ENCODE measurements around the gene MYO1D. TPM values are rescaled to one million over a fixed set of nuclear protein-coding genes. Genes with fewer than 3 reads are reported as not detected.
"Not testable (repeated sequence)": the region's sequence is repeated elsewhere in the genome, so short reads cannot be mapped to it uniquely, and the experiment has no call there.

The MYO1D gene
- total RNA-seq, 8 experiments from 2014 or later, result 1.6 to 9.8 (median 5.6) TPM

DNA sequence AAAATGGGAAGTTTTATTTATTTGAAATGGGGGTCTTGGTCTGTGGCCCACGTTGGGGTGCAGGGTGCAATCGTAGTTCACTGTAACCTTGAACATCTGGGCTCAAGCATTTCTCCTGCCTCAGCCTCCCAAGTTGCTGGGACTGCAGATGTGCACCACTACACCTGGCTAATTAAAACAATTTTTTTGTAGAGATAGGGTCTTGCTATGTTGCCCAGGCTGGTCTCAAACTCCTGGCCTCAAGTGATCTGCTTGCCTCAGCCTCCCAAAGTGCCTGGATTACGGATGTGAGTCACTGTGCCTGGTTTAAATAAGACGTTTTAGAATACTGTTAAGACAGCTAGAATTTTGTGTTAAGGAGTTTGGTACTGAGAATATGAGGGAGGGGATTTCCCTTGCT is 416.9 kb downstream of the MYO1D start:
- ATAC-seq (replicated peaks in 6 of 8), result no peak
- H3K27ac ChIP-seq, result no peak overlapping the region
- H3K4me3 ChIP-seq, result no peak overlapping the region
- H3K4me1 ChIP-seq (replicated peaks in 1 of 2), result no peaks in the 10 kb centered on the region
- in situ Hi-C loops (cut with MboI; ENCODE audit: low pct_unique_long_range_greater_than_20kb in 2 of 9, low sequenced_read_pairs in 9 of 9, unreplicated experiment in 9 of 9), result loop anchor here in 4 of 9 experiments (25.0 kb wide), 2 partner anchors 102 to 302 kb away; no protein-coding TSS in a partner anchor
- 80 to 100% (median 90%) methylated on average over 1 to 4 of the region's 4 CpGs; no CpG with 5 or more reads in 3 of the 10 experiments for WGBS, 10 experiments

DNA sequence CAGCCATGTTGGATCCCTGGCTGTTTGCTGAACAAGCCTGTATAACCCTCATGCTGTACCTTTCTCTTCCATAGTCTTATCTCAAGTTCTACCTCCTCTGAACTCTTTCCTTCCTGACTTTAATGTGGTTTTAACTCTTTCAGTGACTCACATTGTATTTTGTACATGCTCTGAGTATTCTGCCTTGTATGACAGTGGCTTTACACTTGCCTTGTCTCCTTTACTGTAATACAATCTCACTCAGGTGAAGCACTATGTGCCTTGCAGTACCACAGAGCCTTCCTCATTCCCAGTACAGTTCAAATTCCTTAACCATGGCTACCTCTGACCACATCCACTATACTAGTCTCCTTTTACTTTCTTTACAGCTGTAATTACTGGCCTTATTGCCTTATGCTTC is 418.6 kb downstream of the MYO1D start:
- Histone ChIP-seq H3K4me1 (replicated peaks in 1 of 2) (no peaks in the 10 kb centered on the region), H3K4me3 (no peak overlapping the region), H3K27ac (no peak overlapping the region)
- in situ Hi-C loops (cut with MboI; ENCODE audit: low pct_unique_long_range_greater_than_20kb in 2 of 9, low sequenced_read_pairs in 9 of 9, unreplicated experiment in 9 of 9), result loop anchor here in 5 of 9 experiments (10.0 to 25.0 kb wide), 3 partner anchors 104 to 306 kb away; no protein-coding TSS in a partner anchor
- ATAC-seq (replicated peaks in 6 of 8), result no peak

DNA sequence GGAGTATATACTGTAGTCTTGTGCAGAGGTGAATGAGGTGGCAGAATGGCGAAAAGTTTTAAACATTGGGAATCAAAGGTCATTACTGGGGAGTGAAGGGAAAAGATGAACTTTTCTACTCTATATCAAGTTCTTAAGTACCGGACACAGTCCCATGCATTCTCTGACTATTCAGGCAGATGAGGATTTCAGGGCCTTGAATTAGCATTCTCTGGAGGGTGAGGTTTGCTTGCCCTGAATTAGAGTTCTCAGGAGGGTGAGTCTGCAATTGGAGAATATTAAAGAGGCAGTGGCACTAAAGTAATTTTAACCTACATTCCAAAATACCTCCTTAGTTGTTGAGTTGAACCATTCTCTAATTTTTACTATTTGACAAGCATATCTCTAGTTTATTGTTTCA is 423.6 kb downstream of the MYO1D start:
- WGBS, 10 experiments, result 80 to 100% (median 100%) methylated on average over 1 to 2 of the region's 2 CpGs; no CpG with 5 or more reads in 1 of the 10 experiments
- H3K27ac ChIP-seq, result no peak overlapping the region

GRCh38 chr17:32452281-32452680 is 424.6 kb downstream of the MYO1D start:
- 91 to 100% (median 100%) methylated on average over 1 of the region's 1 CpG for WGBS, 10 experiments
- Histone ChIP-seq H3K4me3 (no peak overlapping the region), H3K4me1 (replicated peaks in 1 of 2) (no peaks in the 10 kb centered on the region), H3K27ac (no peak overlapping the region)
- in situ Hi-C loops (cut with MboI; ENCODE audit: low pct_unique_long_range_greater_than_20kb in 2 of 9, low sequenced_read_pairs in 9 of 9, unreplicated experiment in 9 of 9), result loop anchor here in 5 of 9 experiments (10.0 to 25.0 kb wide), 3 partner anchors 110 to 313 kb away; no protein-coding TSS in a partner anchor
- ATAC-seq (replicated peaks in 6 of 8), result no peak

More for the DNA sequence above, 423.6 kb downstream of the MYO1D start:
- in situ Hi-C loops (cut with MboI; ENCODE audit: low pct_unique_long_range_greater_than_20kb in 2 of 9, low sequenced_read_pairs in 9 of 9, unreplicated experiment in 9 of 9), result loop anchor here in 5 of 9 experiments (10.0 to 25.0 kb wide), 3 partner anchors 109 to 311 kb away; no protein-coding TSS in a partner anchor
- H3K4me3 ChIP-seq, result no peak overlapping the region
- peak in 2 of 8 experiments; percentile 81 to 85 for ATAC-seq (replicated peaks in 6 of 8)
- H3K4me1 ChIP-seq (replicated peaks in 1 of 2), result no peaks in the 10 kb centered on the region

DNA sequence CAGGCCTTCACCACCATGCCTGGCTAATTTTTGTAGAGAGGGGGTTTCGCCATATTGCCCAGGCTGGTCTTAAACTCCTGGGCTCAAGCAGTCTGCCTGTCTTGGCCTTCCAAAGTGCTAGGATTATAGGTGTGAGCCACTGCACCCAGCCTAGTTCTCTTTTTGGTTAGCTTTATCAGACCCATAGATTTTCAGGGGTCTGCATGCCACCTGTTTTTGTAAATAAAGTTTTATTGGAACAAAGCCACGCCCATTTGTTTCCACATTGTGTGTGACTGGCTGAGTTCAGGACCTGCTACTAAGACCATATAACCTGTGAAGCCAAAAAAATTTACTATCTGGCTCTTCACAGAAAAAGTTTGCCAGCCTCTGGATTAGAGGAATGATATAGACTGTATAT is 425.0 kb downstream of the MYO1D start:
- H3K4me1 ChIP-seq (replicated peaks in 1 of 2), result peaks cover 0 to 2% of the 10 kb centered on the region in 2 donors
- in situ Hi-C loops (cut with MboI; ENCODE audit: low pct_unique_long_range_greater_than_20kb in 2 of 9, low sequenced_read_pairs in 9 of 9, unreplicated experiment in 9 of 9), result loop anchor here in 5 of 9 experiments (10.0 to 25.0 kb wide), 3 partner anchors 110 to 313 kb away; no protein-coding TSS in a partner anchor
- 50 to 100% (median 80%) methylated on average over 1 to 2 of the region's 2 CpGs; no CpG with 5 or more reads in 3 of the 10 experiments for WGBS, 10 experiments
- no peak for ATAC-seq (replicated peaks in 6 of 8)
- no peak overlapping the region for H3K27ac ChIP-seq
- no peak overlapping the region for H3K4me3 ChIP-seq

GRCh38 chr17:32450379-32450778 is 426.5 kb downstream of the MYO1D start:
- in situ Hi-C loops (cut with MboI; ENCODE audit: low pct_unique_long_range_greater_than_20kb in 2 of 9, low sequenced_read_pairs in 9 of 9, unreplicated experiment in 9 of 9), result loop anchor here in 5 of 9 experiments (10.0 to 25.0 kb wide), 3 partner anchors 112 to 314 kb away; no protein-coding TSS in a partner anchor
- H3K27ac ChIP-seq; ATAC-seq (replicated peaks in 6 of 8); H3K4me3 ChIP-seq: not testable (repeated sequence)
- 83 to 100% (median 100%) methylated on average over 1 to 4 of the region's 6 CpGs for WGBS, 10 experiments
- peaks cover 8 to 14% of the 10 kb centered on the region in 2 donors for H3K4me1 ChIP-seq (replicated peaks in 1 of 2)

- Histone ChIP-seq H3K27ac (no peak overlapping the region), H3K4me3 (no peak overlapping the region), H3K4me1 (replicated peaks in 1 of 2) (peaks cover 8 to 14% of the 10 kb centered on the region in 2 donors)
- ATAC-seq (replicated peaks in 6 of 8), result no peak
- in situ Hi-C loops (cut with MboI; ENCODE audit: low pct_unique_long_range_greater_than_20kb in 2 of 9, low sequenced_read_pairs in 9 of 9, unreplicated experiment in 9 of 9), result loop anchor here in 5 of 9 experiments (10.0 to 25.0 kb wide), 3 partner anchors 112 to 315 kb away; no protein-coding TSS in a partner anchor
- 93 to 100% (median 100%) methylated on average over 1 to 3 of the region's 5 CpGs; no CpG with 5 or more reads in 3 of the 10 experiments for WGBS, 10 experiments
Observed at GRCh38 chr17:32449963-32450362, 427.0 kb downstream of the MYO1D start.

DNA sequence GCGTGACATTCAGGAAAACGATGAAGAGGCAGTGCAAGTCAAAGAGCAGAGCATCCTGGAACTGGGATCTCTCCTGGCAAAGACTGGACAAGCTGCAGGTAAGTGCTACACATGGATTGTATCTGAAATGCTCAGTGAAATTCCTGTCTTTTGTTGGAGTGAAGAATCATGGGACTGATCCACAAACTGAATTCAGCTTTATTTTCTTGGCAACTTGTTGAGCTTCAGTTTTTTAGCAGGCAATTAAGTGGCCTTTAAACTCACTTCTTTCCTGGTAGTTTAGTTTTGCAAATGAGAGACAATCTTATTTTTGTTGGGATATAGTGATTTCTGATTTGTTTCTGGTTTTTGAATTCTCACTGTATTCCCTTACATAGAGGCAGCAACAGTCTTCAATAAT is 430.0 kb downstream of the MYO1D start:
- WGBS, 10 experiments, result 62 to 100% (median 92%) methylated on average over 1 to 2 of the region's 2 CpGs; no CpG with 5 or more reads in 3 of the 10 experiments
- ATAC-seq (replicated peaks in 6 of 8), result no peak
- no peak overlapping the region for H3K4me3 ChIP-seq
- H3K4me1 ChIP-seq (replicated peaks in 1 of 2), result peaks cover 8 to 14% of the 10 kb centered on the region in 2 donors
- H3K27ac ChIP-seq, result no peak overlapping the region
- in situ Hi-C loops (cut with MboI; ENCODE audit: low pct_unique_long_range_greater_than_20kb in 2 of 9, low sequenced_read_pairs in 9 of 9, unreplicated experiment in 9 of 9), result no loop called here

DNA sequence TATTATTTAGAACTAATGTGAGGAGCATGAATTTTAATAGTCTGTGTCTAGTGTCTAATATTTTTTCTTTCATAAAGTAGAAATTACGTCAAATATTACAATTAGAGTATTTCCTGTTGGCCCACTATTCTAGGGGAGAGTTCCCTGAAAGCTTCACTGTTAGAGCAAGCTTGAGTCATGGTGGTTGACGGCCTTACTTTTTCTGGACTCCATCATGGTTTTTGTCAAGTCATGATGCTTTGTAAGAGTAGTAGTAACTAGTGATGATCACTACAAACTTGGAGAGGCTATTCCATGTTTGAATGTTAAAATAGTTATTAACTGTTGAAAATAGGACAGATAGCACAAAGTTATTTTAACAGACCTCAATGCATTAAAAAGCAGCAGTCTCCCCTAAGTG is 431.0 kb downstream of the MYO1D start:
- no peak overlapping the region for H3K27ac ChIP-seq
- 10 to 100% (median 59%) methylated on average over 1 to 2 of the region's 2 CpGs; no CpG with 5 or more reads in 2 of the 10 experiments for WGBS, 10 experiments
- ATAC-seq (replicated peaks in 6 of 8), result no peak

GRCh38 chr17:32445497-32445896 is 431.4 kb downstream of the MYO1D start:
- in situ Hi-C loops (cut with MboI; ENCODE audit: low pct_unique_long_range_greater_than_20kb in 2 of 9, low sequenced_read_pairs in 9 of 9, unreplicated experiment in 9 of 9), result no loop called here
- H3K4me1 ChIP-seq (replicated peaks in 1 of 2), result peaks cover 8 to 14% of the 10 kb centered on the region in 2 donors
- ATAC-seq (replicated peaks in 6 of 8), result no peak
- peak overlapping the region; percentile 70 to 95 (median 79) for H3K4me3 ChIP-seq
- H3K27ac ChIP-seq, result peak overlapping the region in 1 of 2 donors; percentile 95
- WGBS, 10 experiments, result 0 to 100% (median 20%) methylated on average over 1 to 5 of the region's 6 CpGs; no CpG with 5 or more reads in 2 of the 10 experiments

More for the DNA sequence above, 431.0 kb downstream of the MYO1D start:
- in situ Hi-C loops (cut with MboI; ENCODE audit: low pct_unique_long_range_greater_than_20kb in 2 of 9, low sequenced_read_pairs in 9 of 9, unreplicated experiment in 9 of 9), result no loop called here
- Histone ChIP-seq H3K4me1 (replicated peaks in 1 of 2) (peaks cover 8 to 14% of the 10 kb centered on the region in 2 donors), H3K4me3 (peak overlapping the region in 3 of 5 donors; percentile 6 to 81 (median 76))

- in situ Hi-C loops (cut with MboI; ENCODE audit: low pct_unique_long_range_greater_than_20kb in 2 of 9, low sequenced_read_pairs in 9 of 9, unreplicated experiment in 9 of 9), result no loop called here
- peak overlapping the region; percentile 77 to 95 for H3K27ac ChIP-seq
- ATAC-seq (replicated peaks in 6 of 8), result peak; percentile 38 to 56 (median 42)
- peak overlapping the region; percentile 70 to 95 (median 79) for H3K4me3 ChIP-seq
- H3K4me1 ChIP-seq (replicated peaks in 1 of 2), result peaks cover 8 to 14% of the 10 kb centered on the region in 2 donors
- WGBS, 10 experiments, result 0% methylated on average over 2 to 11 of the region's 14 CpGs; no CpG with 5 or more reads in 3 of the 10 experiments
Observed at GRCh38 chr17:32445074-32445415, 431.9 kb downstream of the MYO1D start.

DNA sequence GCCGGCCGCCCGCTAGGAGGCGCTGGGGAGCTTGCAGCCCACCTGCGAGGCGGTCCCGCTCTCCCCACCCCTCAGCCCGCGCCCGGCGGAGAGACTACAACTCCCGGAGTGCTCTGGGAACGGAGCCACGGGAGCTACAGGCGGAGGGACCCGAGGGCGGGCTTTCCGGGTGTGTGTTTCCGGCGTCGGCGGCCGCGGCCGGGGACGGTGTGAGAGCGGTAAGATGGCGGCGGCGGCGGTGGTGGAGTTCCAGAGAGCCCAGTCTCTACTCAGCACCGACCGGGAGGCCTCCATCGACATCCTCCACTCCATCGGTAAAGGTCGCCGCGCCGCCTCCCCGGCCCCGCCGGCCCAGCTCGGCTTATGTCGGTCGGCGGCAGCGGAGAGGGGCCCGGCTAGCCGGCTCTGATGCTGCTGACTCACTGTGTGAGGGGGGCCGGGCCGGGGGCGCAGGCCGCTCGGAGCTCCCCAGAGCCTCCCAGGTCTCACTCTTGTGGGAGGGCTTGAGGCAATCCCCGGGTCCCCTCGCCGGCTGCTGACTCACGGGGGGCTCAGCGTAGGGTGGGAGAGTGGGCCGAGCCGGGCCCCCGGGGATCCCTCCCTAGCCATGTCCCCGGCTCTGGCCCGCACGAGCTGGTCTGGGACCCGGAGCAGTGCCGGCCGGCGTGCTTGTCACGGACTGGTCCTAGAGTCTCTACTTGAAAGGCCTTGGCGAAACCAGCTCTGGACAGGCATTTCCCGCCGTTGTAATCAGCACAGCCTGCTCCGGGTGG is 432.4 kb downstream of the MYO1D start, which contains the start of gene PSMD11:
Gene PSMD11 (plus strand): TSS at position 210 of the 773 bp plus-strand sequence. CDS start 14 bp downstream, at position 224.
- H3K4me1 ChIP-seq (replicated peaks in 1 of 2), result peaks cover 8 to 14% of the 10 kb centered on the region in 2 donors
- H3K4me3 ChIP-seq, result peak within 1 kb of the TSS; percentile 70 to 95 (median 79)
- peak; percentile 87 to 97 (median 95) for ATAC-seq (replicated peaks in 6 of 8)
- H3K27ac ChIP-seq, result peak within 1 kb of the TSS; percentile 77 to 95
- in situ Hi-C loops (cut with MboI; ENCODE audit: low pct_unique_long_range_greater_than_20kb in 2 of 9, low sequenced_read_pairs in 9 of 9, unreplicated experiment in 9 of 9), result no loop called here
- WGBS, 10 experiments, result no CpG with 5 or more reads among the region's 74 CpGs

DNA sequence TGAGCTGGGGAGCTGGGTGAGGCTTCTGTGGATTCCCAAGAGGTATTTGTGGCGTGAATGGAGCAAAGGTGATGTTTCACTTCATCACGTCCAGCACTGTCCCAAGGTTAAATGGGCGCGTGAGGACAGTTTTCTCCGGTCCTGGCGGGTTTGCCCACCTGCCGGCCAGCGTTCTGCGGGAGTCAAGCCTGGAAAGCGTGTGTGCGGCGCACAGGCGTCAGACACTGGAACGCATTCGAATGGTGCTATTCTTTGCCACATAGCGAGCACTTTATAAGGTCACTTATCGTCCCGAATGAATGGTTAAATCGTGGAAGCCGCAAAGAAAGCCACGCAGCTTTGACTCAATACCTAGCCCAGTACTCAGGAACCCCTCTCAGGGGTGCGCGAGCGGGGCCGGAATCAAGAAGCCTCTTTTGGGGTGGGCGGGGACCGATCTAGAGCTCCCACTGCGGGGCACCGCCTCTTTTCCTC is 433.1 kb downstream of the MYO1D start:
- H3K4me1 ChIP-seq (replicated peaks in 1 of 2), result peaks cover 8 to 14% of the 10 kb centered on the region in 2 donors
- in situ Hi-C loops (cut with MboI; ENCODE audit: low pct_unique_long_range_greater_than_20kb in 2 of 9, low sequenced_read_pairs in 9 of 9, unreplicated experiment in 9 of 9), result no loop called here
- peak overlapping the region; percentile 70 to 95 (median 79) for H3K4me3 ChIP-seq
- 20 to 94% (median 55%) methylated on average over 2 to 11 of the region's 29 CpGs; no CpG with 5 or more reads in 5 of the 10 experiments for WGBS, 10 experiments
- ATAC-seq (replicated peaks in 6 of 8), result peak in 1 of 8 experiments; percentile 8
- H3K27ac ChIP-seq, result peak overlapping the region in 1 of 2 donors; percentile 95
